Esophagus (tissue), 2 donors: ENCODE results near the gene KY. TPM values are rescaled to one million over a fixed set of nuclear protein-coding genes. Genes with fewer than 3 reads are reported as not detected.

ENCODE experiments used
- H3K27ac ChIP-seq, 2 donors: one replicate each; pipeline ENCODE4 v1.5.1; 2013; ENCODE audit warnings: low read depth in 2 of 2, mild to moderate bottlenecking in 2 of 2, inconsistent platforms in 1 of 2, low read length in 1 of 2, moderate library complexity in 1 of 2
- H3K27me3 ChIP-seq, 2 donors: one replicate each; pipeline ENCODE4 v1.6.1; 2013; ENCODE audit warnings: low read length in 2 of 2, control low read depth in 1 of 2, mild to moderate bottlenecking in 1 of 2; ENCODE audit not compliant: insufficient read depth in 2 of 2, control insufficient read depth in 1 of 2
- H3K36me3 ChIP-seq, 2 donors: one replicate each; pipeline ENCODE4 v1.6.1; 2013; ENCODE audit warnings: low read length in 1 of 2; ENCODE audit not compliant: control insufficient read depth in 2 of 2, insufficient read depth in 2 of 2
- H3K4me1 ChIP-seq, 2 donors: one replicate each; pipeline ENCODE4 v1.6.1; 2013; ENCODE audit warnings: low read length in 1 of 2; ENCODE audit not compliant: control insufficient read depth in 2 of 2, insufficient read depth in 2 of 2
- H3K4me3 ChIP-seq, 2 donors: one replicate each; pipeline ENCODE4 v1.5.1; 2013; ENCODE audit warnings: low read length in 2 of 2, mild to moderate bottlenecking in 2 of 2, low read depth in 1 of 2, moderate library complexity in 1 of 2
- H3K9me3 ChIP-seq, 2 donors: one replicate each; pipeline ENCODE4 v1.6.1; 2013; ENCODE audit warnings: mild to moderate bottlenecking in 2 of 2, low read depth in 1 of 2, low read length in 1 of 2, moderate library complexity in 1 of 2; ENCODE audit not compliant: control insufficient read depth in 2 of 2, insufficient read depth in 1 of 2
- WGBS, 2 donors: extraction: QIAGEN DNeasy Blood & Tissue Kit; methylation state at CpG; one replicate each; pipeline ENCODE4 v1.1.7; 2013; 5-methylcytosine and 5-hydroxymethylcytosine counted together
- polyA plus RNA-seq, 2 donors: library from polyadenylated mRNA; stranded (reverse); fragments of 200-250 nt; gene quantifications; one replicate each; pipeline ENCODE4 v1.2.3, GENCODE V29; 2013
- donor health status: healthy with polysubstance abuse.
- donor health status: Bipolar disorder and iron deficiency.

Gene KY
- polyA plus RNA-seq, 2 donors, result 0.02 to 0.08 TPM

DNA sequence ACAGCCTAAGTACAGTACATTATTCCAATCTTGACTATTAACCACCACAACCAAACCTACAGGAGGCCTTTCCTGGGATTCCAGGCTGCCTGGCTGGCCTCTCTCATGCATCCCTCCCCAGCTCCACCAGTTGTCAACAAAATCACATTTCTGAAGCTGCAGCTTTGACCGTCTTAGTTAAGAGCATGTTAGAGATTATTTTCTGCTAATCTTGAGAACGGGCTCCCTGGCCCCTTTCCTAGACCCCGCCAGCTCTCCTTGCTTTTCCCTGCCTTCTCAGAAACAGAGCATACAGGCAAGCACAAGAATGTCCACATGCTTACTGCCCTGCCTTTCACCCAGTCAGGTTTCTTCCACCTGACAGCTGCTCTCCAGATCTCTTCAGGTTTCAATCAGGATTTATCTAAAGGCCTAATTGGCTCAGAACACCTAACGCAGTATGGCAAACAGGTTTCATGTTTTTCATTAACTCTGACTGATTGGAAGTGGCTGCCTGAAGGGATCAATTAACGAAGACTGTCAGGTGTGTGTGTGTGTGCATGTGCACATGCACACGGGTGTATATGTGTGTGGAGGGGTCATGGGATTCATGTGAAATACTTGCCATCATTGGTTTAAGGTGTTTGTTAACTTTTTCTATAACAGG lies 12.3 kb downstream of the KY start:
- Histone ChIP-seq H3K27me3 (no peaks in the 10 kb centered on the region), H3K4me1 (no peaks in the 10 kb centered on the region), H3K9me3 (no peaks in the 10 kb centered on the region), H3K27ac (no peak overlapping the region), H3K36me3 (no peaks in the 10 kb centered on the region), H3K4me3 (no peak overlapping the region)
- 77 to 80% methylated on average over 6 of the region's 6 CpGs for WGBS, 2 donors

DNA sequence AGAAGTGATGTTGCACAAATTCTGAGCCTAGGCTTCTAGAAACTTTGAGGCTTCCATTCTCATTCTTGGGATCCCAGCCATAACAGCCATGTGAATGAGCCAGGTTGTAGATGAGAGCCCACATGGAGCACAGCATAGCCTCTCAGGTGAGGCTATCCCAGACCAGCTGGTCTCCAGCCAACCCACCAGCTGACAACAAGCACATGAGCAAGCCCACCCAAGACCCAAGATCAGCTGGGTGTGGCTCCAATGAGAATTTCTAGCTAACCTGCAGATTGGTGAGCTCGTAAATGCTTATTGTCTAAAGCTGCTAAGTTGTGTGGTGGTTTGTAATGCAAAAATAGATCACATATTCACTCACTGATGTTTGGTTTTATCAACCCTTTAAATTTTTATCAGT lies 14.4 kb downstream of the KY start:
- WGBS, 2 donors, result 85 to 91% methylated on average over 1 of the region's 1 CpG
- Histone ChIP-seq H3K9me3 (no peaks in the 10 kb centered on the region), H3K27me3 (no peaks in the 10 kb centered on the region), H3K4me1 (no peaks in the 10 kb centered on the region), H3K36me3 (no peaks in the 10 kb centered on the region), H3K27ac (no peak overlapping the region), H3K4me3 (no peak overlapping the region)

DNA sequence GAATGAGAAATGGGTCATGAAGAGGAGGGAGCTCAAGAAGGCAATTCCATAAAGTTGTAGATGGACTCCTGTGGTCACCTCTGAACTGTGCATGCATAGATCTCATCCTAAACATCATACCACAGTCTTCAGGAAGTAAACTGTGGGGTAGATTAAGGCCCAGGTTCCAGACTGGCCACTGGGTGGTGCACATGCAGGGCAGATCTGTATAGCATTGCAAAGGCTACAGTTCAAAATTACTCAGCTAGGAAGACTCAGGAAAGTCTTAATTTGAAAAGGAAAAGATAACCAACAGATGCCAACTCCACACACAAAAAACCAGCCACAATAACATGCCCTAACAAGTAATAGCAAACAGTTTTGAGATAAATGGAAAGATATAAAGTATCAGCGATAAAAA lies 20.3 kb downstream of the KY start:
- no peak overlapping the region for H3K4me3 ChIP-seq
- H3K4me1 ChIP-seq, result no peaks in the 10 kb centered on the region
- H3K9me3 ChIP-seq, result peaks cover 0 to 2% of the 10 kb centered on the region in 2 donors
- 94 to 100% methylated on average over 1 of the region's 1 CpG for WGBS, 2 donors
- H3K27me3 ChIP-seq, result no peaks in the 10 kb centered on the region
- H3K27ac ChIP-seq, result no peak overlapping the region
- no peaks in the 10 kb centered on the region for H3K36me3 ChIP-seq

DNA sequence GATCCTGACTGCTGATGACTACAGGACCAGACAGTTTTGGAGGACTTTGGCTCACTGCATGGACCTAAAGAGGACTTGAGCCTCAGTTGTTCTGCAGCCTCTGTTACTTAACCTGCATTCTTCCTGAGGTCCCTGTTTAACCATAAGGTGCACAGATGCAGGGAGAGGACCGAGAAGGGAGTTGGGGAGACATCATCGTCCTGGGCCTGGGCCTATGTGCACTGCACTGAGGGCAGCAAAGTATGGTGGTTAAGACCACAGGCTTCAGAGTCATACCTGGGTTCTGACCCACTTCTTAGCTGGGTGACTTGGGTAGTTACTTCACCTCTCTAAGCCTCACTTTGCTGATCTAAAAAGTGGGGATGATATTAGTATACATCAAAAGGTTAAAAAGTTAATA lies 21.9 kb downstream of the KY start:
- Histone ChIP-seq H3K4me1 (no peaks in the 10 kb centered on the region), H3K9me3 (peaks cover 0 to 2% of the 10 kb centered on the region in 2 donors), H3K27me3 (no peaks in the 10 kb centered on the region), H3K27ac (no peak overlapping the region), H3K4me3 (no peak overlapping the region), H3K36me3 (no peaks in the 10 kb centered on the region)
- WGBS, 2 donors, result 87 to 88% methylated on average over 2 of the region's 2 CpGs

DNA sequence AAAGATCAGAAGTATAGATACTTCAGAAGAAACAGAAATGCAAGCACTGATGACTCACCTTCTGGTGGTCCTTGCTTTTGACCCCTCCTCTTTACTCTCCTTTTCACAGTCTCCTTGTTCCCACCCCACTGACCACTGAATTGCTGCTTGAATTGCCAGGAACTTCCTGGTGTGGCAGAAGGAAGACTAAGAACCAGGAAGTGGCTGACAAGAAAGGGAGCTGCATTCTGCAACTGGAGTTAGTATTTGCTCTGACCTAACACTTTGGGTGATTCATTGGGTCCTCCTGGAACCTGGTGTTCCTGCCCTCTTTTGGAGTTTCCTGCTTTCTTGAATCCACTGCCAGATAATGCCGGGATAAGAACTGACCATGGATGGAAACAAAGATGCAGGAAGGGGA lies 23.0 kb downstream of the KY start:
- Histone ChIP-seq H3K36me3 (no peaks in the 10 kb centered on the region), H3K9me3 (peaks cover 0 to 2% of the 10 kb centered on the region in 2 donors), H3K27me3 (no peaks in the 10 kb centered on the region), H3K4me1 (no peaks in the 10 kb centered on the region), H3K27ac (no peak overlapping the region), H3K4me3 (no peak overlapping the region)
- WGBS, 2 donors, result 58 to 76% methylated on average over 1 of the region's 1 CpG

DNA sequence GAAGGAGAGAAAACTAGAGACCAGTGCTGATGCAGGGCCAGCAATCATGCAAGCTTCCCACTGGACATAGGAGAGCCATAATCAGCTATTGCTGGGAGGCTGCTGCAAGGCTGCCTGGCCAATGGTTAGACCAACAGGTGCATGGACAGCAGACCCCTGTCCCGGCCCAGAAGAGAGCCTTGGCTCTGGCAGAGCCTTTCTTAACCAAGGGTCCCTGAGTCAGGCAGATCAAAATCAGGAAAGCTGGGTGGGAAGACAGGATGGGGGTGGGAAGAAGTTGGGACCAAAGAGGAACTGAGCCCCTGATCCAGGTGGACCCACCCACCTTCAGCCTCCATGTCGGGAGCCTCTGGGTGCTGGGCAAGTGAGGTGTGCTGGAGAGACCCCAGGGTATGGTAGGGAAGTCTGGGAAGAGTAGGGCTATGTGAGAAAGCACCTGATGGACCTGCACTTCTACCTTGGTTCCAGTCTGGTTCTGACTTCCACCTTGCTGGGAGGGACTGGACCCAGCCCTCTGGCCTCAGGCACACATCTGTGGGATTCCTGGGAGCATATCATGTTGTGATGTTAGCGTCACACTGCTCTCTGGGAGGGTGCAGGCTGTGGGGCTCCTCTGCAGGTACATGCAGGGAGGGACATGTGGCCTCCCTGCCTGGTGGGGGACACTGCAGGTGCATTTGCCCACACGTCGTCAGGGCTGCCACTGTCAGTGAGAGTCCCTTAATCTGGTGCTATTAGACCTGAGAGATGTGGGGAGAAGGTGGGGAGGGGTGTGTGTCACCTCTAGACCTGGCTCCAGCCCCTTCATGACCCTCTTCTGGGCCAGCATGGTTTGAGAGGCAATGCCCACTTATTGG lies 24.7 kb downstream of the KY start:
- 88 to 91% methylated on average over 5 of the region's 5 CpGs for WGBS, 2 donors
- no peaks in the 10 kb centered on the region for H3K4me1 ChIP-seq
- no peaks in the 10 kb centered on the region for H3K36me3 ChIP-seq
- H3K4me3 ChIP-seq, result no peak overlapping the region
- peaks cover 0 to 2% of the 10 kb centered on the region in 2 donors for H3K9me3 ChIP-seq
- no peaks in the 10 kb centered on the region for H3K27me3 ChIP-seq
- no peak overlapping the region for H3K27ac ChIP-seq

DNA sequence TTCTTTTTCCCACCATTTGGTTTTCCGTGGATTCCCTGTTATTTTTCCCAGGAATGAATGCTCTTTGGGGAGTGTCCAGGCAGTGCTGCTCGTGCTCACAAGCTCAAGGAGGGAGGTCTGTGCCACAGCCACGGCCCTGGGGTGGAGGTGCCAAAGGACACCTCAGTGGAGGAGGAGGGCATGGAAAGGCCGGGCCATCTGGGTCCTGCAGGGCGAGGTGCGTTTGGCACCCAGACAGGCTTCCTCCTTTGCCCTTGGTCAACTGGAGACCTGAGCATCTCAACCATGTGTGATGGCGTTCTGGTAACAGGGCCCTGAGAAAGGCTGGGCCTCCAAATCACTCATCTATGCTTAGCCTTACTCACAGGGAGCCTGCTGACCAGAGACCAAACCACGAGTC lies 25.4 kb downstream of the KY start:
- H3K27me3 ChIP-seq, result no peaks in the 10 kb centered on the region
- no peaks in the 10 kb centered on the region for H3K36me3 ChIP-seq
- peaks cover 0 to 2% of the 10 kb centered on the region in 2 donors for H3K9me3 ChIP-seq
- 82% methylated on average over 8 of the region's 8 CpGs for WGBS, 2 donors
- peaks cover 0 to 2% of the 10 kb centered on the region in 2 donors for H3K4me1 ChIP-seq
- no peak overlapping the region for H3K27ac ChIP-seq
- H3K4me3 ChIP-seq, result no peak overlapping the region

DNA sequence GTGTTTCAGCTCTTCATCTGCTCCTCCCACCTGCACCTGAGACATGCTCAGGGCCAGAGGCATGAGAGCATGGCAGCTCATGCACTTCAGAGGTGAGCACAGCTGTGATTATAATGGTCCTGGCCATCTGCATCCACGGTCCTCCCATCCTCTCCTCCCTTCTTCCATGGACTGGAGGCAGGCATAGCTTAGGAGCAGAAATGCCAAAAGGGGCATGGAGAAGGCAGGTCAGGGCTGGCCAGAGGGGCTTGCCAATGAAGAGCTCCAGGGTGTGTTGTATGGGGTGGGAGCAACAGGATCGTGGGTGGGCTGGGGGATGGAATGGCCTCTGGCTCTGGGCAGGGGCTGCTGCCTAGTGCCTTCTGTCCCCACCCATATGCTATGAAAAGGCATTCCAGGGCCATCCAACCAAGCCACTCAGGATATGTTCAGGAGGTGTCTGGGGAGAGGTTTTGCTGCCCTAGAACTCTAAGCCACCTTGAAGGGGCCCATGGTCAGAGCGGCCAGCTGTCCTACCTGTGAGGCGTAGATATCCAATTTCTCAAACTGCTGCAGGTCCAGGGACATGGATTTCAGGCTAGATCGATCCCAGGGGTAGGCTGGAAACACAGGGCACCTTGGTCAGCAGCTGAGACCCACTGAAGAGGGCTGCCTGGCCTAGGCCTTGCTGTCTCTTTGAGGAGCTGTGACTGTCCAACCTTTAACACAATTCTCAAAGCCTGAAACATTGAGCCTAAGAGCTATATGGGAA lies 26.1 kb downstream of the KY start:
- Histone ChIP-seq H3K9me3 (peaks cover 0 to 2% of the 10 kb centered on the region in 2 donors), H3K4me1 (peaks cover 0 to 2% of the 10 kb centered on the region in 2 donors), H3K36me3 (no peaks in the 10 kb centered on the region), H3K4me3 (no peak overlapping the region), H3K27ac (no peak overlapping the region), H3K27me3 (no peaks in the 10 kb centered on the region)
- 83% methylated on average over 5 of the region's 5 CpGs for WGBS, 2 donors

DNA sequence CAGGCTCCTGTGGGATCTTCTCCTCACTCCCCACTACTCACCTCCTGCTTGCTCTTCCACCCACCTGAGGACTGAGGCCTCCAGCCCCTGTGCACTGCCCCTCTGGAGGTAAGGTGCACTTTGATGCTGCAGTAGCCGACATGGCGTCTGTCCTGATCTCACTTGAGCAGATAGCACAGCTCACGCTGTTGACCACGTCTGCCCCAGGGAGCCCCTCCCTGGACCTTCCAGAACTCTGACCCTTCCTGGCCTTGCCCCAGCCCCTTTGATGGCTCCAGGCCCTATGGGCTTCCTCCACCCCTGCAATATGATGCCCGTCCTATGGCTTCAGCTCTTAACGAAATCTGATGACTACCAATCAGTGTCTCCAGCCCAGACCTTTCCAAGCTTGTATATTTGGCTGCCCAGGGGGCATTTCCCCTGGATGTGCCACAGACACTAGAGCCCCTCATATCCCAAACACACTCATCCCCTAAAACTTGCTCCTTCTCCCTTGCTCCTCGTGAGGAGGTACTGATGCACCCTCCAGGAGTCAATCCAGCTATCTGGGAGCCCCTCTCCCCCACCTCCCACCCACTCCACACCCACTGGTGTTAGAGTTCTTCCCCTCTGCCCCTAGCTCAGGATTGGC lies 27.1 kb downstream of the KY start:
- Histone ChIP-seq H3K27ac (no peak overlapping the region), H3K27me3 (no peaks in the 10 kb centered on the region), H3K4me1 (peaks cover 0 to 2% of the 10 kb centered on the region in 2 donors), H3K9me3 (no peaks in the 10 kb centered on the region), H3K4me3 (no peak overlapping the region), H3K36me3 (no peaks in the 10 kb centered on the region)
- 88 to 91% methylated on average over 7 of the region's 7 CpGs for WGBS, 2 donors
